HG03571 (cell line): ENCODE data around the gene TMEM26.

Source experiments
- ATAC-seq: cut with Tn5 transposase; IDR thresholded peaks from one replicate; pipeline ENCODE4 v1.9.1; 2021; ENCODE audit not compliant: unreplicated experiment

The TMEM26 gene

GRCh38 chr10:61452655-61453641 is at the start of gene TMEM26:
TMEM26 (minus strand) TSS chr10:61453381; CDS start chr10:61453081, 300 bp downstream.
- no peak for ATAC-seq

DNA sequence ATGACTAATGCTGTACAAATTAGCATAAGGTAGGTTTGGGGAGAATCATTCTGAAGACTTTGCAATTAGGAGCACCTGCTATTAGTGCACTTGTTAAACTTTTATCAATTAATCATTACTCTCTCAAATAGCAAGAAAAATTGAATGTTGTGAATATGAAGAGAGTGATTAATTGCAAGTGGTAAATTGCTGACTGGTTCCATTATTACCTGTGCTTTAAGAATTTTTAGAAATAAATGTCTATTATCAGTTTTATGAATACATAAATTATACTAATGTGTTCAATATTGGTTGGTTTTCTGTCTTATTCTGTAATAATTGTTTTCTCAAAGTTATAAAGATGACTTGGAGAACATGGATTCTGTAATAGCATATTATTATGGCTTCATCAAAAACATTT is 47.3 kb upstream of the TMEM26 start:
- ATAC-seq = no peak

- no peak for ATAC-seq
Measured at GRCh38 chr10:61492364-61492995, 39.3 kb upstream of the TMEM26 start.

DNA sequence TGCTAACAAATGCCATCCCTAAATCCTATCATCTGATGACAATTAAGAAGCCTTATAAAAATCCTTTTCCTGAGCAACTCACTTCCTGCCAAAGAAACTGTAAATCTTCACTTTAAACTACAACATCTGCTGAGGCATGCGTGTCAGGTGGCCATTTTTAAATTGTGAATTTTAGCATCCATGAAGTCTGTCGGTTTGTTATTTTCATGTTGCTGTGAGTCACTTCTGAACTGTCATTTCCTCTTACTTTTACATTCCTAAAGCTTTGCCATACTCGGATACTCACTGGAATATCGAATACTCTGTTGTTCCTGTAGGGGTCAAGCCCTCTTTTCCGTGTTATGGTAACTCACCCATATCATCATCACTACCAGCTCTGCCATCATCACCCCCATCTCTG is 34.3 kb upstream of the TMEM26 start:
- ATAC-seq = no peak

GRCh38 chr10:61486738-61487396 is 33.7 kb upstream of the TMEM26 start:
- no peak for ATAC-seq

- no peak for ATAC-seq
Measured at GRCh38 chr10:61486251-61486650, 33.1 kb upstream of the TMEM26 start.

GRCh38 chr10:61481597-61481996 is 28.4 kb upstream of the TMEM26 start:
- ATAC-seq = no peak

GRCh38 chr10:61480208-61480607 is 27.0 kb upstream of the TMEM26 start:
- ATAC-seq = no peak

- ATAC-seq = no peak
Measured at GRCh38 chr10:61478621-61479312, 25.6 kb upstream of the TMEM26 start.

DNA sequence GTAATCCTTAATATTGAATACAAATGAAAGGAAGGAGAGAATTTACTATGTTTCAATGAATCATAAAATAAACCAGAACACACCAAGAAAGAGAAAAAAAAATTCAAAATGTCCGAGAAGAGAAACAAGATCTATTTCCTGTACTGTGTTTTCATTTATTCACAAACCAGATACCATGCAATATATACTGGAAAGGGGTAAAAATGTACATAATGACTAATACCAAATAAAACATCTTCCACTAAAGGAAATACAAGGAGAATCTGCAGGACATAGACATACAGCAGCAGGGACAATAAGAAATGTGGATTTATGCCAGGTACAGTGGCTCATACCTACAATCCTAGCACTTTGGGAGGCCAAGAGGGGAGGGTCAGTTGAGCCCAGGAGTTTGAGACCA is 24.3 kb upstream of the TMEM26 start:
- no peak for ATAC-seq

GRCh38 chr10:61476529-61476928 is 23.3 kb upstream of the TMEM26 start:
- ATAC-seq = no peak

DNA sequence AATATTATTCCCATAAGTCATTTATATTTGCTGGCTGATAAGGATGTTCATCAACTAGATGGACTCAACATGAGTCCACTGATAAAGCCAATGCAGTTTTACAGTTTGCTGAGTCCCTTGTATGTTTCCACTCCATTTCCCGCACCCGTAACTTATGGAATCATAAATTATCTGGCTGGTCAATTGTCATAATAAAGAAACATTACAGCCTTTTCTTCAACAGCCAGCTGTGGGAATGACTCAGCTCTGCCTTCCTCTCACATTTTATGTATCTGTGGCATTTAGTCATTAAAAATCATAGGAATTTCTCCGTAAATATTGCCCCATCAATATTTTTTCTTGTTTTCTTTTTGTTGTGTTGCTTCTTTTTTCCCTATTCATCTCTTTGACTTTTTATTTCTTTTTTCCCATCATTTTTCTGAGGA is 22.3 kb upstream of the TMEM26 start:
- no peak for ATAC-seq

DNA sequence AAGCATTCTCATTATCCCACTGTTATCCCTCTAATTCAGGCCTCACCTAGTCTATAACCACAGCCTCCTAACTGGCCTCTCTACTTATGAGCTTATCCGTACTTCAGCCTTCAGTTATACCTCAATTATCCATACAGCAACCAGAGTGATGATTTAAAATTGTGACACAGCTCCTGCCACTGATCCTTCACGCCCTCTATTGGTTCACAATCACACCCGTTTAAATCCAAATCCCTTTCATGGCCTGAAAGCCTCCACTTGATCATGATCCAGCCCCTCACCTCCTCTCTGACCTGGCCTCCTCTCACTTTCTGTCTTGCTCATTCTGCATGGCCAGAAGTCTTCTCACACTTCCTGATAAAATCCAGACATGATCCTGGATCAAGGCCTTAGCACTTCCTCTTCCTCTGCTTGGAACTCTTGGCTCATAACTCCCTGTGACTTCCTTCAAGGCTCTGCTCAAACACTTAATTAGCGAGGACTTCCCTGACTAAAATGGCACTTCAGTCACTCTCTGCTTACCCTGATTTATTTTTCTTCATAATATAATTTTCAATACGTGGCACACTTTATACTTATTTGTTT is 19.0 kb upstream of the TMEM26 start:
- no peak for ATAC-seq

DNA sequence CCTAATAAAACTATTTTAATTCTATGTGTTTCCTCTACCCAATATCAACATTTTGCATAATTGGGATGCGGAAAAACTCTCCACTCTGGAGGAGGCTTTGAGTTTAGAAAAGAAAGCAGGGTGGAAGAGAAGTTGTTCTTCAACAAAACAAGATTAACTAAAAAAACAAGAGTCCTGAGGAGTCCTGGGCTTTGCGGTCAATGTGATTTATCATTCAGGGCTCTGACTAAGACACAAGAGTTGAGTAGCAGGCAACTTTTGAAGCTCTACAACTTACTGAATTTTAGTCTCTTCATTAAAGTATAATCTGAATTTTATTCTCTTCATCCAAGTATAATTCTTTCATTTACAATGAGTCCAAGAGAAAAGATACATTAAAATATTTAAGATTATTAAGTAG is 18.3 kb upstream of the TMEM26 start:
- no peak for ATAC-seq

DNA sequence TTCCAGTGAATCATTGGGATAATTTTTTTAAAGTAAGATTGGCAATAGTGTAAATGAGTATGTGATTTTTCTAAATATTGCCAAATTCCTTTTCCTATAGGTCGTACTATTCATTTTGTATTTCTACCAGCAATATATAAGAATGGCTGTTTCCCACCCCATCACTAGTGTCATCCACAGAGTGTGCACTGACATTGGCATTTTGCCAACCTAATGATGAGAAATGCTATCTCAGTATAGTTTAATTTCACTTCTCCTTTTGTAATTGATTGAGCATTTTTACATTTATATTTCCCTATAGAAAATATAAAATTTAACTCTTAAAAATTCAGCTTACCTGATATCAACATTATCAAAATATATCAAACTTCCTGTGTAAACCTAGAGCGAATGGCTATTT is 17.6 kb upstream of the TMEM26 start:
- no peak for ATAC-seq

DNA sequence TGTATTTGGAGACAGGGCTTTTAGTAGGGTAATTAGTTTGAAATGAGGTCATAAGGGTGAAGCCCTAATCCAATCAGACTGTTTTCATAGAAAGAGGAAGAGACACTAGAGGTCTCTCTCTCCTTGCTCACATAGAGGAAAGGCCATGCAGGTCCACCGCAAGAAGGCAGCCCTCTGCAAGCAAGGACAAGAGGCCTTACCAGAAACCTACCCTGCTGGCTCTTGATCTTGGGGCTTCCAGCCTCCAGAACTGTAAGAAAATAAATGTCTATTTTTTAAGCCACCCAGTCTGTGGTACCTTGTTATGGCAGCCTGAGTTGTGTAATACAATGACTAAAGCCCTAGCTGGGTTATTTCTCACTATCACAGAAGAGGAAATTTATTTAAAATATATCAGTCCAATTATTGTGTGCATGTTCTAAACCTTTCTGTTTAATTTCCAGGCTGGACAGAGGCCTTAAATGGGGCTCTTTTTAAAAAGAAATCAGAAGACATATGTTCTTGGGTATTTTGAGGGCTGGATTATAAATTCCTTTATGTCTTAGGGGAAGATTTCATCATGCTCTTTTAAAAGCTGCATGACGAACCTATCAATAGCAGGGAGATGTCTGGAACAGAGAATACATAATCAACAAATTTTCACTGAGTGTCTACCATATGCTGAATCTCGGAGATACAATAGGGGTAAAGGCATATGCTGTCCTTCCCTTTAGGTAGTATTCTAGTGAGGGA is 12.9 kb upstream of the TMEM26 start:
- no peak for ATAC-seq

DNA sequence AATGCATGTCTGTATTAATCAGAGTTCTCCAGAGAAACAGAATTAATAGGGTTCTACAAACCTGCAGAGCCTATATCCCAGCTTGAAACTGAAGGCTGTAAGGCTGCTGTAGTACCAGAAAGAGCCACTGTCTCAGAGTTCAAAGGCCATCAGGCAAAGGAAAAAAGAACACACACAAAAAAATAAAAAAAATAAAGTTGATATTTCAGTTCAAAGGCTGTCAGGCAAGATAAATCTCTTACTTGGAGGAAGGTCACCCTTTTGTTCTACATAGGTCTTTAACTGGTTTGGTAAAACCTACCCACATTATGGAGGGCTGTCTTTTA is 12.0 kb upstream of the TMEM26 start:
- no peak for ATAC-seq

- no peak for ATAC-seq
Measured at GRCh38 chr10:61464461-61465170, 11.4 kb upstream of the TMEM26 start.

DNA sequence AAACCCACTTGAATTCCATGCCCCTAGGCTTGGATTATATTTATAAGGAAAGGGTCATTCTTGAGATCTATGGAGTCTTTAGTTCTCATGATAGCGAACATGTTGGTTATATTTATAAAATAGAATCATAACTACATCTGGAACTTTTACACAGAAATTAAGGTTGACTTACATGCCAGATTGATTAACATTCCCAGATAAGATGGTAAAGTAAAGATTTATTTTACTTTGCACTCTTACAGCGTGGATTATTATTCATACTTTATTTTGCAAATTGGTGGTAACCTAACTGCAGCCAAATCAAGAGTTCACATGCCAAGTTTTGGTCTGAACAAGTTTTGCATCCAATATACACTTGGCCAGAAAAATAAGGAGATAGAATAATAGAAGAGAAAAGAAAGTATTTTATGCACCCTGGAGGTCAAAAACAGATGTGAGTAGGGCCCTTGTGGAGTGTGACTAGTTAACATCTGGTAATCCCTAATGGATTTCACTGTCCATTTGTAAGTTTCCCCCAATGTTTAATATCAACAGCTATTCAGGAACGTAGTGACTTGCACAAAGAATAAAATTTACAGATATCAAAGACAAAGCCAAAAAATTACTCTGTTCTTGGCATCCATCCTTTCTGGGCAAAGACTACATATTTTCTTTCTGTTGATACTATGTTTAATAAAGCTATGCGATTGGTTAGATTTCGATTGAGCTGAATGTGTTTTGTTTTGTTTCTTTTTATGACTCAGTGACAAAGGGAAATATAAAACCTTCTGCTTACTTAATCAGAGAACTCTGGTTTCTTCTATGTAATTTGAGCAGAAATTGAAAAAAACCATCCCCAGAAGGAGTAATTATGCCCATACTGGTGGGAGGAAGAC is 10.1 kb upstream of the TMEM26 start:
- no peak for ATAC-seq
